Activated gamma-delta T cell treated with Interleukin-2 at 50 U/mL for 16 hours (primary cell): ENCODE measurements around the gene SNX33.
"Not testable (repeated sequence)": the region's sequence is repeated elsewhere in the genome, so short reads cannot be mapped to it uniquely, and the experiment has no call there.

Experiments used
- DNase-seq: peaks from one replicate; pipeline ENCODE4 v3.0.0-alpha.2; 2020

SNX33 gene

GRCh38 chr15:75686212-75686642 lies 38.5 kb downstream of the SNX33 start:
- DNase-seq = peak; percentile 70

GRCh38 chr15:75687486-75688277 lies 40.0 kb downstream of the SNX33 start:
- no peak for DNase-seq

- no peak for DNase-seq
Observed at GRCh38 chr15:75688278-75688557, 40.5 kb downstream of the SNX33 start.

GRCh38 chr15:75688831-75689230 lies 41.1 kb downstream of the SNX33 start:
- no peak for DNase-seq

- not testable (repeated sequence) for DNase-seq
Observed at GRCh38 chr15:75689429-75689828, 41.7 kb downstream of the SNX33 start.

- DNase-seq = not testable (repeated sequence)
Observed at GRCh38 chr15:75692311-75692710, 44.6 kb downstream of the SNX33 start.

- not testable (repeated sequence) for DNase-seq
Observed at GRCh38 chr15:75693028-75693427, 45.3 kb downstream of the SNX33 start.

DNA sequence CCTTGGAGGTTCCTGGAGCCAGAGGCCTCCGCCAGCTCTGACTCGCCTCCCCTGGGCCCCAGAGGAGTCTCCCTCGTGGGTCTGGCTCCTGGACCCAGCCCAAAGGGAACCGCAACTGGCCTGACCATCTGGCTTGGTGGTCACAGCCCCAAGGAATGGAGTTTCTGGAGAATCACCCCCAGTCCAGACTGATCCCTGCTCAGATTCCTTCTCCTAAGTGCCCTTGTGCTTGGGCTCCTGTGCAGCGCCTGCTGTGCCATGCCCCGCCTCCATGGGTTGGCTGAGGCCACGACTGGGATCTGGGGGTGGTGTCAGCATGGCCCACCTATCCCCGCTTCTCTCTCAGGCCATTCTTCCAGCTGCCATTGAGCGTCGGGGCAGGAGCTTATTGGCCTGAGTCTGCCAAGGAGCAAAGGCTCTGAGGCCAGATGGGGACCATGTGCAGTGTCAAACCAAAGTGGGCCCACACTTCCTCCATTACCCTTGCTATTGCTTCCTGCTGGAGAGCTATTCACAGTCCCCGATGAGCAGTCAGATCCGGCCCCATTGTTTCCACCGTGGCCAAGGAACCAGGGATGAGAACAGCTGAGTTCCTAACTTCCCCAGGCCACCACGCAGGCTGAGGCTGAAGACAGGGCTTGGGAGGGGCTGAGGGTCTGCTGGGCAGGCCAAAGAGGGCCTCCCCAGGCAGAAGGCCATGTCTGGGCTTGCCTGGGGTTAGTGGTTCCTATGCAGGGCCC lies 46.0 kb downstream of the SNX33 start:
- no peak for DNase-seq

GRCh38 chr15:75694241-75695182 lies 46.8 kb downstream of the SNX33 start:
- DNase-seq = no peak

DNA sequence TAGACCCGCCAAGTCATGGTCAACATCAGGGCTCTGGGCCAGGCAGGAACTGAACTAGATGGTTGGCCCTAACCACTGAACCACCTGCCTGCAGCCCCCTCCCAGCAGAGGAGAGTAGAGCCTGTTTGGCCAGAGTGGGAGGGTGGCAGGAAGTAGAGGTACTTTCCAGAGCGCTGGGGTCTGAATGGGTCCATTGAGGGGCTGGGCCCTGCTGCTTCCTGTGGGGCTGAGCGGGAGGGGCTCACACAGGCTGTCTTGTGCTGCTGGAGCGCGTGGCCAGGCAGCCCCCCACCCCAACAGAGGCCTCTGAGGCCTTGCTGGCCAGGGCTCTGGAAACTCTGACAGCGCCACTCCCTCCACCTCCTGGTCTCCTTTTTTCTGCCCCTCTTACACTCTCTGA lies 47.5 kb downstream of the SNX33 start:
- no peak for DNase-seq

- DNase-seq = no peak
Observed at GRCh38 chr15:75695634-75696310, 48.1 kb downstream of the SNX33 start.

- DNase-seq = no peak
Observed at GRCh38 chr15:75696311-75696720, 48.6 kb downstream of the SNX33 start.

DNA sequence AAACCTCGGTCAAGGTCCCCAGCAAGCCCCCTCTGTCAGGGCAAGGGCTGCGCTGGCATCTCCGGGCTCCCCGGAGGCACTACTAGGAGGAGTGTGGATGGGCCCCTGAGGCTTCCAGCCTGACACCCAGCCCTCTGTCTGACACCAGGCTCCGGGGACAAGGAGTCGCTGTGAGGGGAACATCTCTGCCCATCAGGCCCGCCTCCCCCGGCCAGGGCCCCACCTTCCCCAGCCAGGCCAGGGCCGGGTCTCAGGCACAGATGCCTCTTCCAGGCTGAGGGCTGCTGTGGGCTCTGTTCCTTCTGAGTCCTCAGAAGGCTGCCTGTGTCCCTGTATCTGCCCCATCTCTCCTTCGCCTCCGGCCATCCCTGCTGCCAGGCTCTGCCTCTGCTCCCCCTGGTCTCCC lies 49.1 kb downstream of the SNX33 start:
- no peak for DNase-seq

DNA sequence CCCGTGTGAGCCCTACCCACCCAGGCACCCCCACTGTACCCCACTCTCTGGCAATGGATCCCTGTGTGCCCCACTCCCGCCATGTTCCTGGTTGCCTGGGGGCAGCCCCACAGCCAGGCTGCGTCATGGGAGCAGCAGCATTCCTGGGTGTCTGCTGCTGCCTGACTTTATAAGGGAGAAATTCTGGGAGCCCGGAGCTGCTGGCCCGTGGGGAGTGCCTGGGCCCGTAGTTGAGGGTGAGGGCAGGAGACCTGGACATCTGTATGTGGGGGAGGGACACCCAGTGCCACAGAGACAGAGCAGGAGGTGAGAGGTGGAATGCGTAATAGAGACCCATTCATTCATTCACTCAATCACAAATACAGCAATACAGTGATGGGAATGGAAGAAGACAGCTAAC lies 49.8 kb downstream of the SNX33 start:
- DNase-seq = no peak

DNA sequence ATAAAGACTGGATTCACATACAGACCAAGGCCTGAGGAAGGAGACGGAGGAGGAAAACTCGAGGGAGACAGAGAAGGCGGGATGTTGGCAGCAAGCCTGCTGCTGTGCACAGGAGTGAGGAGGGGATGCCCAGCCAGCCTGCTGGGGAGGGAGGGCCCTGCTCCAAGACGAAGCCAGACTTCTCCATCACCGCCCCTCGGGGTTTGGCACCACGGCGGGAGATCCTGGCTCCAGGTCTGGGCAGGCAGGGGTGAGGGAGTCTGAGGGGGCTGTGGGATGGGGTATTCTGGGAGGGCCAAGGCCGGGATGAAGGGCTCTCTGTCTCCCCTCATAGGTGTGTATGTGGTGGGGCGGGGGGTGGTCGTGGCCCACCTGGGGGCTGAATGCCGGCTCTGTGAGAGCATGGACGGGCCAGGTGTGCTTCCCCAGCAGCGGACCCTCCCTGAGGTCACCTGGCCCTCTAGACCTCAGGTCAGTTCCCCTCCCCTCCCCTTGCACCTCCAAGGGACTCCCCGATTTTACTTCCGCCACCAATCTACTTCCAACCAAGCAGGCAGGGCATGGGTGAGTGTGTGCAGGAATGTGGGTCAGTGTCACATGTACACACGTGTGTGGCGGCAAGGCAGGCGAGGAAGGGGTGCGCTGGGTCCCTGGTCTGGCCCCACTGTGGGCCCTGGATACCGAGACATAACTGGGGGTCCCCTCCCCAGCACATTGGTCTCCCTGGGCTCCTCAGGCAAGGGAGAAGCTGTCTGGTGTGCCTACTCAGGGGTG lies 50.4 kb downstream of the SNX33 start:
- not testable (repeated sequence) for DNase-seq

- DNase-seq = not testable (repeated sequence)
Observed at GRCh38 chr15:75699517-75699916, 51.8 kb downstream of the SNX33 start.

GRCh38 chr15:75699961-75700874 lies 52.5 kb downstream of the SNX33 start:
- not testable (repeated sequence) for DNase-seq

- not testable (repeated sequence) for DNase-seq
Observed at GRCh38 chr15:75701071-75702003, 53.6 kb downstream of the SNX33 start.

- no peak for DNase-seq
Observed at GRCh38 chr15:75702436-75702835, 54.7 kb downstream of the SNX33 start.
